CD14-positive monocyte (primary cell): ENCODE measurements around the gene SALL2. TPM values are rescaled to one million over a fixed set of nuclear protein-coding genes. Genes with fewer than 3 reads are reported as not detected.

ENCODE experiments used
- DNase-seq, 3 donors: peaks; one replicate each; pipeline ENCODE4 v3.0.0-alpha.2; 2011 to 2022
- H2AFZ ChIP-seq: 2 replicates; pipeline ENCODE4 v1.6.0; 2012; ENCODE audit warnings: mild to moderate bottlenecking, low read depth, low read length, inconsistent platforms; ENCODE audit not compliant: insufficient read depth, poor library complexity, severe bottlenecking
- H3K27ac ChIP-seq, 2 donors: 1 replicate in 1 of 2; 2 replicates in 1 of 2; pipeline ENCODE4 v1.5.1; 2012 to 2013; ENCODE audit warnings: low read length in 2 of 2, control low read depth in 1 of 2, inconsistent platforms in 1 of 2, low read depth in 1 of 2, mild to moderate bottlenecking in 1 of 2
- H3K27me3 ChIP-seq, 2 donors: one replicate each; pipeline versions ENCODE4 v1.6.0 to v1.6.1; 2011 to 2013; ENCODE audit warnings: low read length in 2 of 2; ENCODE audit not compliant: control insufficient read depth in 2 of 2, insufficient read depth in 2 of 2
- H3K36me3 ChIP-seq, 2 donors: replicated peaks in 1 of 2; 1 replicate in 1 of 2; 2 replicates in 1 of 2; pipeline versions ENCODE4 v1.5.1 to v1.6.1; 2012 to 2013; ENCODE audit warnings: low read length in 2 of 2, control low read depth in 1 of 2, inconsistent platforms in 1 of 2, mild to moderate bottlenecking in 1 of 2; ENCODE audit not compliant: insufficient read depth in 2 of 2, control insufficient read depth in 1 of 2
- H3K4me1 ChIP-seq, 2 donors: 1 replicate in 1 of 2; 2 replicates in 1 of 2; pipeline versions ENCODE4 v1.5.1 to v1.6.1; 2012 to 2013; ENCODE audit warnings: low read length in 2 of 2, control low read depth in 1 of 2, inconsistent platforms in 1 of 2, mild to moderate bottlenecking in 1 of 2, moderate library complexity in 1 of 2; ENCODE audit not compliant: insufficient read depth in 2 of 2, control insufficient read depth in 1 of 2
- H3K4me2 ChIP-seq: replicated peaks from 2 replicates; pipeline ENCODE3; 2012; ENCODE audit warnings: low read length, moderate library complexity, mild to moderate bottlenecking; ENCODE audit not compliant: poor library complexity, severe bottlenecking; ENCODE audit errors: extremely low read depth
- H3K4me3 ChIP-seq, 3 experiments: fragments of 200-600 bp in 1 of 3; sonication (generic) in 1 of 3; replicated peaks in 1 of 3; 1 replicate in 2 of 3; 2 replicates in 1 of 3; pipeline ENCODE4 v1.5.1; 2011 to 2013; ENCODE audit warnings: low read length in 3 of 3, mild to moderate bottlenecking in 3 of 3, control low read depth in 2 of 3, low read depth in 2 of 3, inconsistent platforms in 1 of 3, moderate library complexity in 1 of 3
- H3K79me2 ChIP-seq: 2 replicates; pipeline ENCODE4 v1.6.0; 2012; ENCODE audit warnings: mild to moderate bottlenecking, control low read depth, inconsistent platforms, low read length, moderate library complexity; ENCODE audit not compliant: insufficient read depth
- H3K9ac ChIP-seq: 2 replicates; pipeline ENCODE4 v1.6.0; 2017; ENCODE audit warnings: low read length, mild to moderate bottlenecking; ENCODE audit not compliant: insufficient read depth, poor library complexity, severe bottlenecking
- H3K9me3 ChIP-seq, 2 donors: replicated peaks in 1 of 2; 1 replicate in 1 of 2; 2 replicates in 1 of 2; pipeline versions ENCODE4 v1.5.1 to v1.6.1; 2012 to 2013; ENCODE audit warnings: low read length in 2 of 2, control low read depth in 1 of 2; ENCODE audit not compliant: control insufficient read depth in 1 of 2, insufficient read depth in 1 of 2
- H4K20me1 ChIP-seq: 2 replicates; pipeline ENCODE4 v1.6.0; 2012; ENCODE audit warnings: mild to moderate bottlenecking, low read length, control low read depth, moderate library complexity; ENCODE audit not compliant: insufficient read depth
- H3K27ac Mint-ChIP-seq, 7 donors: one replicate each; pipeline ENCODE4 v1.8.0; 2020; ENCODE audit warnings: mild to moderate bottlenecking in 7 of 7, mixed read lengths in 7 of 7, moderate library complexity in 6 of 7, inconsistent platforms in 2 of 7
- H3K27me3 Mint-ChIP-seq, 3 donors: one replicate each; pipeline ENCODE4 v1.8.0; 2021 to 2022; ENCODE audit warnings: low read depth in 3 of 3, mild to moderate bottlenecking in 3 of 3, mixed read lengths in 3 of 3, moderate library complexity in 3 of 3, inconsistent platforms in 1 of 3
- H3K36me3 Mint-ChIP-seq, 2 donors: one replicate each; pipeline ENCODE4 v1.8.0; 2020; ENCODE audit warnings: mixed read lengths in 2 of 2, inconsistent platforms in 1 of 2, mild to moderate bottlenecking in 1 of 2
- H3K4me1 Mint-ChIP-seq: one replicate; pipeline ENCODE4 v1.8.0; 2020; ENCODE audit warnings: mild to moderate bottlenecking, mixed read lengths
- H3K4me3 Mint-ChIP-seq, 2 donors: one replicate each; pipeline ENCODE4 v1.8.0; 2020; ENCODE audit warnings: mild to moderate bottlenecking in 2 of 2, mixed read lengths in 2 of 2, moderate library complexity in 1 of 2
- H3K9me3 Mint-ChIP-seq, 7 donors: one replicate each; pipeline ENCODE4 v1.8.0; 2020 to 2022; ENCODE audit warnings: mixed read lengths in 7 of 7, mild to moderate bottlenecking in 6 of 7, moderate library complexity in 6 of 7, inconsistent platforms in 2 of 7
- CTCF ChIP-seq: fragments of 200-600 bp; IDR thresholded peaks from one replicate; pipeline ENCODE4 v1.8.0; 2022; ENCODE audit warnings: antibody characterized with exemption, mild to moderate bottlenecking
- WGBS: methylation state at CpG from one replicate; pipeline ENCODE4 v1.1.5; 2013; ENCODE audit warnings: missing lambda C conversion rate; ENCODE audit not compliant: insufficient coverage; 5-methylcytosine and 5-hydroxymethylcytosine counted together
- intact Hi-C, 2 donors: fragments of 100-400 bp; cut with micrococcal nuclease; formaldehyde crosslinking; loops; one replicate each; pipeline versions ENCODE4 v1.15.0 to v1.15.1; 2023
- polyA plus RNA-seq, 3 donors: library from polyadenylated mRNA; depleted of rRNA in 1 of 3; unstranded in 2 of 3; stranded (reverse) in 1 of 3; fragments of 300-500 nt in 2 of 3; fragments of >200 nt in 1 of 3; fragmentation: Illumina TruSeq in 2 of 3; gene quantifications; 1 replicate in 2 of 3; 2 replicates in 1 of 3; pipeline ENCODE4 v1.2.3, GENCODE V29; 2012 to 2021

SALL2 gene
- polyA plus RNA-seq, 3 donors: not detected

- intact Hi-C loops: loop anchor here (1.0 kb wide), 3 partner anchors 20 to 34 kb away; partner anchors contain the start of genes CHD8 (in 1 of the 2) and METTL3 (in 1 of the 2)
- WGBS: under 1% methylated on average over 36 of the region's 49 CpGs
- TF ChIP-seq CTCF: peak; percentile 97
Measured at GRCh38 chr14:21476925-21477681, 49.0 kb downstream of the SALL2 start, which contains the start of the genes RAB2B and TOX4. Gene RAB2B (minus strand): TSS chr14:21476959. CDS start chr14:21476872, 87 bp downstream. Gene TOX4 (plus strand): TSS chr14:21477195. CDS start chr14:21477279, 84 bp downstream.

DNA sequence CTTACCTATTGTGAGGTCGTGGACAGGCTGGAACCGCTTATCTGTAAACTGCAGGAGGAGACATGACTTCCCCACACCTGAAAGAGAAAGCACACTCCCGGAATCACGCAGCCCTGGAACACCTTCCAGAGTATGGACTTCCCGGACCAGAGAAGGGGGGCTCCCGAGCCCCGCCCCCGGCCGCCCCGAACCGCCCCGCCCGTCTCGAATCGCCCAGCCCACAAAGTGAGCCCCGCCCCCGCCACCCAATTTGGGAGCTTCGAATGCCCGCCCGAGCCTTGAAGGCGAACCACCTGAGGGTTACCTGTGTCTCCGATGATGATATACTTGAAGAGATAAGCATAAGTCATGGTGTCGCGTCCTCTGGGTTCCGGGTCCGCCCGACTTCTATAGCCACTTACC, 49.6 kb downstream of the SALL2 start:
- Mint-ChIP-seq H3K9me3 (no peaks in the 10 kb centered on the region), H3K4me1 (peaks cover 18% of the 10 kb centered on the region), H3K36me3 (peaks cover 38 to 51% of the 10 kb centered on the region in 2 donors), H3K27ac (peak overlapping the region; percentile 94 to 100 (median 100)), H3K27me3 (peaks cover 0 to 1% (median 0%) of the 10 kb centered on the region in 3 donors), H3K4me3 (peak overlapping the region; percentile 100)
- Histone ChIP-seq H3K27me3 (no peaks in the 10 kb centered on the region), H3K79me2 (peaks cover 54% of the 10 kb centered on the region), H3K36me3 (peaks cover 18 to 48% of the 10 kb centered on the region in 2 donors), H4K20me1 (peaks cover 3% of the 10 kb centered on the region), H3K9me3 (no peaks in the 10 kb centered on the region), H3K9ac (peak overlapping the region; percentile 85), H3K27ac (peak overlapping the region; percentile 44 to 95), H3K4me3 (peak overlapping the region; percentile 58 to 100 (median 97)), H2AFZ (peak overlapping the region; percentile 89), H3K4me1 (peaks cover 12 to 26% of the 10 kb centered on the region in 2 donors), H3K4me2 (peak overlapping the region; percentile 91)
- WGBS: 0% methylated on average over 17 of the region's 27 CpGs
- no peak for TF ChIP-seq CTCF
- DNase-seq: peak in 1 of 3 donors; percentile 55
- intact Hi-C loops: no loop called here

More at GRCh38 chr14:21476925-21477681, 49.0 kb downstream of the SALL2 start, which contains the start of the genes RAB2B and TOX4:
- peaks cover 21 to 48% of the 10 kb centered on the region in 2 donors for H3K36me3 ChIP-seq
- H3K4me1 Mint-ChIP-seq: peaks cover 18% of the 10 kb centered on the region
- peak; percentile 97 for DNase-seq
- H3K27ac Mint-ChIP-seq: peak within 1 kb of the TSS; percentile 99 to 100 (median 100)
- H3K27ac ChIP-seq: peak within 1 kb of the TSS; percentile 84 to 95
- peaks cover 6% of the 10 kb centered on the region for H4K20me1 ChIP-seq
- H3K79me2 ChIP-seq: peaks cover 59% of the 10 kb centered on the region
- H3K4me3 ChIP-seq: peak within 1 kb of the TSS; percentile 58 to 100 (median 97)
- H3K4me3 Mint-ChIP-seq: peak within 1 kb of the TSS; percentile 100
- H3K27me3 Mint-ChIP-seq: peaks cover 0 to 1% (median 0%) of the 10 kb centered on the region in 3 donors
- no peaks in the 10 kb centered on the region for H3K9me3 Mint-ChIP-seq
- H3K9ac ChIP-seq: peak within 1 kb of the TSS; percentile 85
- no peaks in the 10 kb centered on the region for H3K9me3 ChIP-seq
- peak within 1 kb of the TSS; percentile 91 for H3K4me2 ChIP-seq
- H3K27me3 ChIP-seq: no peaks in the 10 kb centered on the region
- H3K36me3 Mint-ChIP-seq: peaks cover 38 to 48% of the 10 kb centered on the region in 2 donors
- H2AFZ ChIP-seq: peak within 1 kb of the TSS; percentile 89
- peaks cover 12 to 26% of the 10 kb centered on the region in 2 donors for H3K4me1 ChIP-seq
